Head of caudate nucleus (tissue), 42 donors: ENCODE results near the gene IL20RB.
"Not testable (repeated sequence)": the region's sequence is repeated elsewhere in the genome, so short reads cannot be mapped to it uniquely, and the experiment has no call there.

ENCODE experiments used
- DNase-seq, 42 donors: peaks; one replicate each; pipeline versions ENCODE4 v3.0.0 to v3.0.0-alpha.2; 2020 to 2021; ENCODE audit warnings: mixed read lengths in 7 of 42
- intact Hi-C: fragments of 100-400 bp; cut with DNase I; formaldehyde crosslinking; loops from one replicate; pipeline ENCODE4 v1.15.0; 2022

IL20RB gene

DNA sequence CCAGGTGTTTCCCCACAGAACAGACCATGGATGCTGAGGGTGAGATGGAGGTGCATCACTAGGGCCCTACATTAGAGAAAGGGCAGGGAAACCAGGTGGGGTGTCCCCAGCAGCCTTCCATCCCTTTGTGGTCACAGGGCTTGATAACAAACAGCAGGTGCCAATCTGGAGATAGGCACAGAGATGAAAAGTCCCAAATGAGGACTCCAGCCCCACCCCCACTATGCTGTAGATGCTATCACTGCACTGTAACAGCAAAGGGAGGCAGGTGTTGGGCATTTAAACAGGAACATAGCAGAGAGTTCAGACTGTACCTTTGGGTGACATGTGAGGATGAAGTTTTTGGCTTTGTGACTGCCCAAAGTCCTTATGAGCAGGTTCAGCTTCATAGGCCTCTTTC is 21.4 kb downstream of the IL20RB start:
- intact Hi-C loops, result no loop called here

DNA sequence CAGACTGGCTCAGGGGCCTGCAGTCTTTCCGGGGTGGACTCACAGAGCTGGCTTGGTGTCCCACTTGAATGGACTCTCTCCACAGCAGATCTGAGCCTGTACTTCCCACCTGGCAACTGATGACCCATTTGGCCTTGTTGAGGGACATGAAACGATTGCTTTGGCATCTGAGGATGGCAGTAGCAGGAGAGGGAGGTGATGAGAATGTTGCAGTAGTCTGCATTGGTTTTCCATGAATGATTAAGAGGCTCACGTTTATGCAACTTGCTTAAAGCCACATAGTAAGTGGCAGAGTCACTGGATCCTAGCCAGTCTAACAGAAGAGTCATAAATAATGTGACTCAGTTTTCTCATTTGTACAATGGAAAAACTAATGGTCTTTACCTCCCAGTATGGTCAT is 21.9 kb downstream of the IL20RB start:
- no peak for DNase-seq
- intact Hi-C loops, result no loop called here

More for the DNA sequence above, 21.4 kb downstream of the IL20RB start:
- no peak for DNase-seq

DNA sequence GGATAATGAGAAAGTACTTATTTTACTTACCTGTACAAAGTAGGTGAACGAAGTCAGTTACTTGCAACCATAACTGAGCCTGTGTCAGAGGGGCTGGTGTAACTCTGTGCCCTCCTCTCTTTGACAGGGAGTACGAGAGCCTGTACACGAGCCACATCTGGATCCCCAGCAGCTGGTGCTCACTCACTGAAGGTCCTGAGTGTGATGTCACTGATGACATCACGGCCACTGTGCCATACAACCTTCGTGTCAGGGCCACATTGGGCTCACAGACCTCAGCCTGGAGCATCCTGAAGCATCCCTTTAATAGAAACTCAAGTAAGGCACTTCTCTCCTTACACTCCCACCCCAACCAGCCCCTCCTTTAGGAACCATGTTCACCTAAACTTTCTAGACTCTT is 24.2 kb downstream of the IL20RB start:
- DNase-seq, result no peak
- intact Hi-C loops, result no loop called here

DNA sequence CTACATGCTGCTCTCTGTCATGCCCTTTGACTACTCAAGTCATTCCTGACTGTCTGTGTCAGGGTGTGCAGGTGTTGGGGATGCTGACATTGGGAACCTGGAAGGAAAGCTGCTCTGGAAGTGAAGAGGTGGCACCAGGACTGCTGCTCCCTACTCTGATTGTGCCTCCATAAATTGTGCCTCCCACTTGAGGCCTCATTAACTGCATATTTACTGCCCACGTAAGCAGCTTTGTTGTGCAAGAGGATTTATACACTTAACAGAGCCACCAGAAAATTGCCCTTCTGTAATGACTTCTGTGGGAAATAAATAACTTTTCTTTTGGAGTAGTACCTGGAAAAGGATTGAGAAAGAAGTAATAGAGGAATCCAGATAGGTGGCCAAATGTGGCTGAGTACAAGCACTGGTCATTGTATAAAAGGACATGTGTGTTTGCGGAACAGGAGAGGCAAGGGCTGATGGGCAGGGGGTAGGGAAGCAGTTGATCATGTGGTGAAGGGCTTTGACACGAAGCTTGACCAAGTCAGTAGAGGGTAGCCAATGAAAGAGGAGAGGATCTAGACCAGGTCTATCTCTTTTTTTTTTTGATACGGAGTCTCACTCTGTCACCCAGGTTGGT is 24.8 kb downstream of the IL20RB start:
- DNase-seq, result no peak
- intact Hi-C loops, result no loop called here

DNA sequence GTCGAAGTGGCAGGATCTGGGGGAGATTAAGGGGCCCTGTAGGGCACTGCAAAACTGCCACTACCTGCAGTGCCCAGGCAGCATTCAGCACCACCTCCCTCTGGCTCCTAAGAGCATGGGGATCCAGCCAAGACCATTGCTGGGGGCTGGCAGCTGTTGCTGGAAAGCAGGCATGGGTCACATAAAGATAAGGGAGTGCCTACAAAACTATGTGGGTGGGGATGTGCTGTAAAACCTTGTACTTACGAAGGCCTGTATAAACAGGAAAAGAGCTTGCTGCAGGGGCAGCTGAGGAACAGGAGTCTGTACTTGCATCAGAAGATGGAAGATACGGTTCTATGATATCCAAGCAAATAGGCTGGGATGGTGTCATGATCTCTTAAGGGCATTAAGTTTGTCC is 27.1 kb downstream of the IL20RB start:
- DNase-seq, result no peak
- intact Hi-C loops, result no loop called here

DNA sequence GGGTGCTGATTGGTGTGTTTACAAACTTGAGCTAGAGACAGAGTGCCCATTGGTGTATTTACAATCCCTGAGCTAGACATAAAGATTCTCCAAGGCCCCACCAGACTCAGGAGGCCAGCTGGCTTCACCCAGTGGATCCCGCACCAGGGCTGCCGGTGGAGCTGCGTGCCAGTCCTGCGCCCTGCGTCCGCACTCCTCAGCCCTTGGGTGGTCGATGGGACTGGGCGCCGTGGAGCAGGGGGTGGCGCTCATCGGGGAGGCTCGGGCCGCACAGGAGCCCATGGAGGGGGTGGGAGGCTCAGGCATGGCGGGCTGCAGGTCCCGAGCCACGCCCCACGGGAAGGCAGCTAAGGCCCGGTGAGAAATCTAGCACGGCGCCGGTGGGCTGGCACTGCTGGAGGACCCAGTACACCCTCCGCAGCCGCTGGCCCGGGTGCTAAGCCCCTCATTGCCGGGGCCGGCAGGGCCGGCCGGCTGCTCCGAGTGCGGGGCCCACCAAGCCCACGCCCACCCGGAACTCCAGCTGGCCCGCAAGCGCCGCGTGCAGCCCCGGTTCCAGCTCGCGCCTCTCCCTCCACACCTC is 29.7 kb downstream of the IL20RB start:
- intact Hi-C loops, DNase-seq: not testable (repeated sequence)

DNA sequence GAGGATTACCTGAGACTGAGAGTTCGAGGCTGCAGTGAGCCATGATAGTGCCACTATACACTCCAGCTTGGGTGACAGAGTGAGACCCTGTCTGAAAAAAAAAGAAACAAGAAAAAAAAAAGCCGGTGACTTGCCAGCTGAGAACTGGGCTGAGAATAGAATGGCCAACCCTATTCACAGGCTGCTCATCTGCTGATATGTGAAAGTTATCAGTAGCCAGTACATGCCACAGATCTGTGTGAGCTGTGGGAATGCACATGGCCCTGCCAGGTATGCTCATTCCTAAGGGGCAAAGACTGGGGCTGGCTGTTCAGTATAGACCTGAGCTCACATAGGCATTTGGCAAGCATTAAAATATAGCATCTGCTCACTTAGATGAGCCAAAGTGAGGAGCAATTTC is 30.9 kb downstream of the IL20RB start:
- no peak for DNase-seq
- intact Hi-C loops, result no loop called here

DNA sequence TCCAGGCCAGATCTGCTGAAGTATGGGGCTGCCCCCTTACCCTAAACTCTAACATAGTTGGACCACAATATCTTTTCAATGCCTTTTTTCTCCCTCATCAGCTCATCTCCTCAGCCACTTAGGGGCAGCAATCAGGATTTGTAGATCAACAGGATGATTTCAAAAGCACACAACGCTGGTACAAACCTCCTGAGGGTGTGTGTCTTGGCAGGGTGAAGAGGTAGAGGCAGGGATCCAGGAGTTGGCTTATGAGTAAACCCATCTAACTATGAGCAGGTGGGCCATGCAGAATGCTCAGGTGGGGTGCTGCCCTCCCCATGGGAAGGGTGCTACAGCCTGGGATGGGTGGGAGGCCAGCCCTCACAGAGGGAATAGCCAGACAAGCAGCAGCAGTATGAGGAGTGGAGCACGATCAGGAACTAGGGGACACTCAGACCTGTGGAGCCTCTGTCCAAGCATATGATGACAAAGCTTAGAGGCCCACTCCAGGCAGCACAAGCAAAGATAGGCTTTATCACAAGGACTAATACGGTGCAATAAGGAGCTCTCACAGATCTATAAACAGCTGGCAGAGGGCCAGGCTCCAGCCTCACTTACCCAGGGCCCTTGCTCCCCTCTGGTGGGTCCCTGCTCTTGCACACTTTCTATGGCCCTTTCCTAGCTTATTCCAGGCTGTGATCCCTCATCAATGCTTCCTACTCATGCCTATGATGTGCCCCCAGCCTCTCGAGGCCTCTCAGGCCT is 32.2 kb downstream of the IL20RB start:
- intact Hi-C loops, result no loop called here
- DNase-seq, result no peak

DNA sequence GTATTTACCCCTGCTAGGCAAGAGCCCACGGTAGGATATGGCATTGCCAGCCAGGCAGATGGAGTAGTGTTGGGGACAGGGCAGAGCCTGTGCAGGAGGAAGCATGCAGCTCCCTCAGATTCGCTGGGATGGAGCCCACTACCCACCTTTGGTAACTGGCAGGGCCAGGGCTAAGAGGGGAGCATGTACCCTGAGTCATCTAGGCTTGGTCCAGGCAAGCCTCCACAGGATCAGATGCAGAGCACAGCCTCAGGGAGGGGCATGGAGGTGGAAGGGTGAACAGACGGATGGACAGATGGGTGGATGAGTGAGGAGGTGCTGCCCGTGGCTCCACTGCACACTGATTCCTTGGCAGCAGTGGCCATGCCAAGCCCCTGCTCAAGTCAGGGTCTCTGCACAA is 33.0 kb downstream of the IL20RB start:
- intact Hi-C loops, result no loop called here
- no peak for DNase-seq

DNA sequence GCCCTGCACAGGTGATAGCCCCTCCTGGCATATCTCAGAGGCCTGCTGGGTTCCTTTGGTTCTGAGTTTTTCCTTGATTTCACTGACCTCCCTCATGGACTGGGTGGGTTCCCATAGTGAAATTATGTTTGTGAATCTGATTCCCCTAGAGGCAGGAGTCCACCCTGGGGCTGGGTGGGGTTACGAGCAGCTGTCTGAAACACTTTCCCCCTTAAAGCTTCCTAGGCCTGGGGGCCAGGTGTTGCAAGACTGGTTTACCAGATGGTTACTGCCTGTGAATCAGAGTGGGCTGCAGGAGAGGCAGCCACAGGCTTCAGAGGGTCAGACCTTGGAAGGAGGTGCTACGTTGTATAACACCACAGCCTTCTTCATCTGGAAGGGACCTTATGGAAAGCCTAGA is 34.3 kb downstream of the IL20RB start:
- DNase-seq, result no peak
- intact Hi-C loops, result no loop called here

DNA sequence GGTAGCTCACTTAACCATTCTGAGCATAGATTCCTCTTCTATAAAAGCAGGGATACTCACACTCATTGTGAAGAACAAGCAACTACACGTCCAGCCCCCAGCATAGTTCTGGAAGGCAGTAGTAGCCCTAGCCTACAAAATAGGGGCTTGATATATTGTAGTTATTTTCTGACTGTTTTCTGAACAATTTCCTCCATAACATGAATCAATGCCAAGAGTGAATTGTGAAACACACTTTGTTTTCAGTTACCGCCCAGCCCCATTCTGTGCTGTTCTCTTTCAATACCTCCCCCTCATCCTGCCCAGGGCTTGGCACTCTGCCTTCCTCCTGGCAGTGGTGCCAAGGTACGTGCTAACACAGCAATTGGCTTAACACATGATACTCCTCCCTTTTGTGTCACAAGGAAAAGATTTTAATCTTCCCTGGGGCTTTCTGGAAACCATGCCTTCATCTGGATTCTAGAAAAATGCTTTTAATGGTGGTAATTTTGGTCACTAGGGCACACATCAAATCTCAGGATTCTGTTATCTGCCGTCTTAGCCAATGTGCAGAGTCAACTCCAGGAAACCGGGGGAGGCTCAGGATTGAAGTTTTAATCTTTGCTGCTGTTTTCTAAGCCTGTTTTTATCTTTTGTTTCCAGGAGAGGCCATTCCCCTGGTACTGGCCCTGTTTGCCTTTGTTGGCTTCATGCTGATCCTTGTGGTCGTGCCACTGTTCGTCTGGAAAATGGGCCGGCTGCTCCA is 37.2 kb downstream of the IL20RB start:
- DNase-seq, result peak; percentile 13 to 80 (median 56)
- intact Hi-C loops, result no loop called here

DNA sequence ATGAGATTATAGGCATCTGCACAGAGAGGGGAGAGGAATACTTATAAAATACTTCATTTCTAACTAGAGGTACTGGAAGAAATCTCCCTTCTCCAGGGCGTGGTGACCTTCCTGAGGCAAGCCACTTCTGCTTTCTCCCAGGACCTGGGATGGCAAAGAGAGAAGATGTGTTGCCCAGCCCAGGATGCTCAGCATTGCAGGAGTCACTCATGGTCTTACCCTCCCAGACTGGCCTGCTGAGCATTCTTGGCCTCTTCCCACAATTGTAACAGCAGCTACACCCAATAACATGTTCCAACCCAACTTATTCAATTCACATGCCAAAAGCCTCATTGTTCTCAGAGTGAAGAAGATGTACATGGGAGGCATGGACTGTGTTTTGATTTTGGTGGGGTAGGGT is 37.9 kb downstream of the IL20RB start:
- intact Hi-C loops, result no loop called here
- no peak for DNase-seq

DNA sequence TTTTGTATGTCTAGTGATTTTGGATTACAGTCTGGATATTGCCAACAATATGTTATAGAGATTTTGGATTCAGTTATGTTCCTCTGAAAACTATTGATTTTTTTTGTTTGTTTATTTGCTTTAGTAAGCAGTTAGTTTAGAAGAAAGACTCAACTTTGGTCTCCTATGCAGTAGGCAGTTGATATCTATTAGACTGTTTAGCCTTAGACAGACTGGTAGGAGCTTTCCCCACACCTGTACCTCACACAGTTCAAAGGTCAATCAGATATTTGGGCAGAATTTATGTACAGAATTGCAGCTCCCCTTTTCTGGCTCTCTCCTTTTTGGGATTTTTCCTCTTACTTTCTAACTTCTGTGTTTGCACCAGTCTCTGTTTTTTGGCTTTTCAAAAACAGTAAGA is 42.3 kb downstream of the IL20RB start:
- no peak for DNase-seq
- intact Hi-C loops, result no loop called here

DNA sequence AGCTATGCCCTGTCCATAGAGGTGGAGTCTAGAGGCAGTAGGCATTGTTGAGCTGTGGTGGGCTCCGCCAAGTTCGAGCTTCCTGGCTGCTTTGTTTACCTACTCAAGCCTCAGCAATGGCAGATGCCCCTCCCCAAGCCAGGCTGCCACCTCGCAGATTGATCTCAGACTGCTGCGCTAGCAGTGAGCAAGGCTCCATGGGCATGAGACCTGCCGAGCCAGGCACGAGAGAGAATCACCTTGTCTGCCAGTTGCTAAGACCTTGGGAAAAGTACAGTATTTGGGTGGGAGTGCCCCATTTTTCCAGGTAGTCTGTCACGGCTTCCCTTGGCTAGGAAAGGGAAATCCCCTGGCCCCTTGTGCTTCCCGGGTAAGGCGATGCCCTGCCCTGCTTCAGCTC is 49.6 kb downstream of the IL20RB start:
- DNase-seq, intact Hi-C loops: not testable (repeated sequence)

DNA sequence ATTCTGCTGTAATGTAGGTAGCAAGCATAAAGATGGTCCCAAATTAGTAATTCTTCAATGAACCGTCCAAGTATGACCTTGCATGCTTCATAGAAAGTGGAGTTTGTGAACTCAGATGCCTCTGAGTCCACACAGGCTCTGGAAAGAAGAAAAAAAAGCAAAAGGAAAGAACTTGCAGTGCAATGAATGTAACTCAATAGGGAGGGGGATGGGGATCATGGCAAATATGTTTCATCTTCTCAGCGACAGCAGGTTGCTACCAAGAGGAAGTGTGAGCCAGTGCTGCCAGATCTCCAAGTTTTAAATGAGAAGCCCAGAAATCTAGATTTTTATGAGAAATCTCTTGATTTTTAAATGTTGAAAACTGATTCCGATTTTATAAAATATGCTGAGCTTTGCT is 50.3 kb downstream of the IL20RB start:
- intact Hi-C loops, result no loop called here
- no peak for DNase-seq

DNA sequence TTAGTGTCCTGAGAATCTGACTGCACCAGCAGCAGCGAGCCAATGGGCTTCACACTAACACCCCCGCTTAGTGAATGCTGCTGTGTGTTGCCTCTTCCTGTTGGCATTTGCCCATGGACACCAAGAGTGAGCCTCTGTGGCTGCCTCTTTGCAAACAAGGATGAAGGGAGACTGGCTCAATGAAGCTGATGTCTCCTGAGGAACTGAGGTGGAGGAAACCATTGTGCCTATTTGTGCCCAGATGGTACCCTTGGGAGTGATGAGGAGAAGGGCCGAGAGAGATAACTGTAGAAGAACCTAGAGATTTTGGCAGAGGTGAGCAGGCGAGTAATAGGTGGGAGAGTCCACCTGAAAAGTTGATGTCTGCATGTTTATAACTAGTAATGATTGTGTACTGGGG is 51.2 kb downstream of the IL20RB start:
- intact Hi-C loops, result no loop called here
- peak in 11 of 42 donors; percentile 12 to 50 (median 28) for DNase-seq

DNA sequence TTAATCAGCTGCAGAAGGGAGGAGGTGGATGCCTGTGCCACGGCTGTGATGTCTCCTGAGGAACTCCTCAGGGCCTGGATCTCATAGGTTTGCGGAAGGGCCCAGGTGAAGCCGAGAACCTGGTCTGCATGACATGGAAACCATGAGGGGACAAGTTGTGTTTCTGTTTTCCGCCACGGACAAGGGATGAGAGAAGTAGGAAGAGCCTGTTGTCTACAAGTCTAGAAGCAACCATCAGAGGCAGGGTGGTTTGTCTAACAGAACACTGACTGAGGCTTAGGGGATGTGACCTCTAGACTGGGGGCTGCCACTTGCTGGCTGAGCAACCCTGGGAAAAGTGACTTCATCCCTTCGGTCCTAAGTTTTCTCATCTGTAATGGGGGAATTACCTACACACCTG is 52.4 kb downstream of the IL20RB start:
- no peak for DNase-seq
- intact Hi-C loops, result loop anchor here (5.0 to 10.0 kb wide), 2 partner anchors 465 to 938 kb away; no protein-coding TSS in a partner anchor

DNA sequence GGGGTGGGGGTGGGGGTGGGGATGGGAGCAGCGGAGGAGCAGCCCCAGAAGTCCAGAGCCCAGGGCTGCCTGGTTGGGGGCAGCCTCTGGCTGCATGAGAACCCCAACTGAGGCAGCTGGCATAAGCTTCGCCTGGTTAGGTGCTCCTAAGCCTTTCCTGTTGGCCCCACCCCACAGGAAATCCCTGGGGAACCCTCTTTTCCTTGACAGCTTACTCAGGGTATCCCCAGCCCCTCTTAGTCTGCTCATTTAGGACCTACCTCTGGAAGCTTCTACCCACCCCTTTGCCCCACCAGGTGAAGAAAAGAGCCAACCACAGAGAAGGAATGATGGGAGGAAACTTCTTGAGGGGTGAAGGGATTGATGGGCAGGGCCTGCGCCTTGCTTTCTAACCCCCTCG is 53.4 kb downstream of the IL20RB start:
- no peak for DNase-seq
- intact Hi-C loops, result loop anchor here (5.0 to 10.0 kb wide), 2 partner anchors 466 to 939 kb away; no protein-coding TSS in a partner anchor

DNA sequence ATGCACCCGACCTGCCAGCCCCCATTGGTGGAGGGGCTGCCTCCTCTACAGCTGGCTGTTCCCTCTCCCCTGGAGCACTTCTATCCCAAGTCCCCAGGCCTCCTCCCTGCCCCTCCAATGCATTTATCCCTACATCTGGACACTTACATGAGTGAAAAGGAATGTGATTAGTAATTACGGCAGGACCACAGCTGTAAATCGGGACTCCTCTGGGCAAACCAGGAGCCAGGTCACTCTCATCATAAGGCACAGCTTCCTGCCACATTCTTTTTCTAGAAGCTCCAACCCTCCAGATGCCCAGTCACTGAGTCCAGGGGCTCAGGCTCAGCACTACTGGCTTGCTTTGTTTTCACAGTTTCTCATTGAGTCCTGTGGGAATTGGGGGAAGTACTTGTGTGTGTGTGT is 54.3 kb downstream of the IL20RB start:
- intact Hi-C loops, result loop anchor here (5.0 to 10.0 kb wide), 2 partner anchors 467 to 940 kb away; no protein-coding TSS in a partner anchor
- DNase-seq, result no peak
